NCI-H446 treated with DMSO at 0.1 percent for 48 hours (cell line): ENCODE measurements around the gene CPEB3.
"Not testable (repeated sequence)": the region's sequence is repeated elsewhere in the genome, so short reads cannot be mapped to it uniquely, and the experiment has no call there.

Experiments used
- DNase-seq: peaks from one replicate; lab custom pipeline; 2025; lab: John Stamatoyannopoulos, UW

CPEB3 gene

DNA sequence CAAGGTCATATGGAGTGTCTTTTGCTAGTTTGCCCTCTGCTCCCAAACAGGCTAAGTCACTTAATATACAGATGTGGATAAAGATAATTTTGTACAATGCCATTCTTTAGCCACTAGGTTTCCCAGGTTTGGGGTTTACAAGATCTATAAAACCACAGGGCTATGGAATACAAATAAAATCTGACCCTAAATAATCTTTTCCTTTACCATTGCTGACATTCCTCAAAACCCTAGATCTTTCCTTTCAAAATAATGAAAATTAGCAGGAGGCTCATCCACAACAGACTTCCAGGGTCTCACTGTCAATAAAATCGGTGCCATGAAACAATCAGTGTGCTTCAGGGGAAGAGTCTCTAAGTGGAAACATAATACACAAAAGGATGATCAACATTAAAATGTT is 148.4 kb downstream of the CPEB3 start:
- DNase-seq: no peak

DNA sequence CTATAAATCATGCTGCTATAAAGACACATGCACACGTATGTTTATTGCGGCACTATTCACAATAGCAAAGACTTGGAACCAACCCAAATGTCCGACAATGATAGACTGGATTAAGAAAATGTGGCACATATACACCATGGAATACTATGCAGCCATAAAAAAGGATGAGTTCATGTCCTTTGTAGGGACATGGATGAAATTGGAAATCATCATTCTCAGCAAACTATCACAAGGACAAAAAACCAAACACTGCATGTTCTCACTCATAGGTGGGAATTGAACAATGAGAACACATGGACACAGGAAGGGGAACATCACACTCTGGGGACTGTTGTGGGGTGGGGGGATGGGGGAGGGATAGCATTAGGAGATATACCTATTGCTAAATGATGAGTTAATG is 149.7 kb downstream of the CPEB3 start:
- not testable (repeated sequence) for DNase-seq

DNA sequence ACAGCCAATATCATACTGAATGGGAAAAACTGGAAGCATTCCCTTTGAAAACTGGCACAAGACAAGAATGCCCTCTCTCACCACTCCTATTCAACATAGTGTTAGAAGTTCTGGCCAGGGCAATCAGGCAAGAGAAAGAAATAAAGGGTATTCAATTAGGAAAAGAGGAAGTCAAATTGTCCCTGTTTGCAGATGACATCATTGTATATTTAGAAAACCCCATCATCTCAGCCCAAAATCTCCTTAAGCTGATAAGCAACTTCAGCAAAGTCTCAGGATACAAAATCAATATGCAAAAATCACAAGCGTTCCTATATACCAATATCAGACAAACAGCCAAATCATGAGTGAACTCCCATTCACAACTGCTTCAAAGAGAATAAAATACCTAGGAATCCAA is 156.8 kb downstream of the CPEB3 start:
- not testable (repeated sequence) for DNase-seq

DNA sequence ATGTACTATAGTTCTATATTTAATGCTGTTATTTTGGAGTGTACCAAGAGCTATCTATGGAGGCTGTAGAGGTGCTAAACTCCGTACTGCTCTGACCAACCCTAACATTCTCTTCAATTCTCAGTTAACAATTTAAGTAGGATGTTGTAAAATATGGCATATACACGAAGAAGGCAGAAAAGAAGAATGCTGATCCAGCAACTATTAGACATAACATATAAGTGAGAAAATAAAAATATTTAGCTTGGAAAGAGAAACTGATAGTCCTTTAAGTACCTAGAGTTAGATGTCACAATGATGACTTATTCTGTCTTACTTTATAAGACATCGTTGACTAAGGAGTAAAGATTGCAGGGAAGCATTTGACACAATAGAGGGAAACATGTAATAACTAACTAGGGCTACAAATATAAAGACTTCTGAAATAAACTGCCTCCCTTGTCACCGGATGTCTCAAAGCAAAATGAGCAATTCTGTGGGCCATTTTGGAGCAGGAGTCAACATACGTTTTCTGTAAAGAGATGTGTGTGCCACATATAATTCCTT is 159.5 kb downstream of the CPEB3 start:
- DNase-seq: no peak

DNA sequence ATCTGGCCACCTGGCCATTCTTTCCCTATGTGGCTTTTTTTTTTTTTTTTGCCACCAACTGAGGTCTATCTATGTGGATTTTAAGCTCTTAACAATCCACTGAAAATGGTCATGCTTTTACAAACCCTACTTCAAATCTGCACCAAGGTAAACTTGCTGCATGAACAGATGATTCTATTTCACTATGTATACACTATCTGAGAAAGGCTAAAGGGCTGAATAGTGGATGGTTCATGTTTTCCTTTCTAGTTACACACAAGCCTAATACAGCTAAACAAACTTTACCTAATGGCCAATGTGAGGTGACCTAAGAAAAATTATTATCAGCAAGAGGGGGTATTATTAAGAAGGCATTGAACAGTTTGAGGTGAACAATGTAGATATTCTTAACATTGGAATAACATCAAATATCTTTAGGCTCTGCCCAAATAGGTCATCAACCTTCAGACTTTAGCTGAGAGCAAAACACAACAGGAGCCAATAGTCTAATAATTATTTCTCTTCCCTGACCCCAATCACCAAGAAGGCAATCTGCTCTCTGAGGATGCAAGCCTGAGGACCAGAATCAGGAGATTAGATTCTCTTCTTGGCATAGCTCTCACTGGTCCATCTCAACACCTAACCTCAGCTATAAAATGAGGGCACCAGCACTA is 160.1 kb downstream of the CPEB3 start:
- DNase-seq: no peak

DNA sequence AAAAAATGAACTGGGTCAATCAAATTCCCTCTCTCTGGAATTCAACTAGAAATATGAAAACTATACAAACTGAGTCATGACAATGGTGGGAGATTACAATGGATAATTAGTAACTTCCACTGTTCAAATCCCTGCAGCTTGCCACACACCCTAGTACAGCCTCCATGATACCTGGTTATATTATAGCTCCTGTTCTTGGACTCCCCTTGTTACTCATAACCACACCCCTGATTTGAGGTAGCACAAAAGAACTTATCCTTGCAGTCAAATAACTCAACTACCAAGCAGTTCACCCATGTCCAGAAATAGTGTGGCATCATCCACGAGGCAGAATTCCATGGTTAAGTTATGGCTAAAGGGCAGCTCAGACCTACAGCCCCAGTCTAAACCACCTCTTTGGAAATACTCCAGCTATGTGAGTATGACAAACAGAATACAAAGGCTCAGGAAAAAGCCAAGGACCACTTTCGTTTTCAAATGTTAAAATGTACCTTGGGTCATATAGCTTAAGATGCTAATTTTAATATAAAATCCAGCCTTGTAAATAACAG is 164.7 kb downstream of the CPEB3 start:
- DNase-seq: no peak

DNA sequence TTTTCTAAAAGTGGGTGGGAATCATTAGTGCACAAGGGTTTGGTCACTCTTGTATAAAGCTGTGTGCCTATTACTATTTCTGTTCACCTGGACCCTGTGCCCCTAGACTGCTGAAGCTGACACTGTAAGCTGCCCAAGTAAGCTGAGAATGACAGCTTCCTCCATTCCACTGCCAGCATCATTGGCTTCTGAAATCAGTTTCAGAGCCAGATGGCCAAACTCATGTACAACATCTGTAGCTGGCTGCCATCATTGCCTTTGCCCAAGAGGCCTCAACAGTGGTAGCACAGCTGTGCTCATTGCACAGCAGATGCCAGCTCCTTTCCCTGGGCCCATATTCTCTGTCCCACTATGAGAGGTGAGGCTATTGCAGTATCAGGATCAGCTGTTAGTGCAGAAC is 165.7 kb downstream of the CPEB3 start:
- DNase-seq: peak; percentile 47

DNA sequence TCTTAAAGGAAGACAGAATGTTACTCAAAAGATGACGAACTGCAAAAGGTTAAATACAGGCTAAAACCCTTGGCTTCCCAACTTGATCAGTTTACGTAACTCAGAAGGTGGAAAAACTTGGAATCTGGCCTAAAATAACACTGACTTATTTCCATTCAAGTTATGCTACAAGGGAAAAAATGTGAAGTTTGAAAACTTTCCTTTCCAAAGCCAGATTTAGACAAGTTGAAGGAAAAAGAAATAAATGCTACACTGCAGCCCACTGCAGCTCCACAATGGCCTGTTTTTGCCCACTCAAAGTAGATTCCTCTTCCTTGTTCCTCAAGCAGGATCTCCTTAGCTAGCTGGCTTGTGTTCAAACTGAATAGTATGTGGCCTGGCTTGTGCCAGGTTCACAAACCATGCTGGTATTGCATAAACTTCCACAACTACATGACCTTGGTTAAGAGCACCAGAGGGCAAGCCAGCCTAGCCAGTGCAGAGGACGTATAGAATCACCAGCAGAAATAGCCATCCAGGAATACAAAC is 166.2 kb downstream of the CPEB3 start:
- DNase-seq: peak; percentile 12

DNA sequence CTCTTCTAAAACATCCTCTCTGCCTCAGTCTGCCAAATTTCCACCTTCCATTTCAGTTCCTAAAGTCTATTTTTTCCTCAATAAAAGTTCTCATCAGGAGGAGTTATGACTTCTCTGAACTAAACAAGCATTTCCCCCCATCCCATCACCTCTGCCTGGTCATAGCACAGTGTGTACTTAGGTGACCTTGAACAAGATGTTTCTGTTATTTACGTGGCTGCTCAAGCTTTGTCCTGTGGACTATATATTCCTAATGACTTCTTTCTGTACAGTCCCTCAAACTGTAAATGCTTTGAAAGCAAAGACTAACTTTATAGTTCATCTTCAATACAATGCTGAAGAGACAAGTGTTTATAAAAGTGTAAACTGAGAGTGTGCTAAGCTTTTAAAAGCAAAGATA is 166.9 kb downstream of the CPEB3 start:
- no peak for DNase-seq

DNA sequence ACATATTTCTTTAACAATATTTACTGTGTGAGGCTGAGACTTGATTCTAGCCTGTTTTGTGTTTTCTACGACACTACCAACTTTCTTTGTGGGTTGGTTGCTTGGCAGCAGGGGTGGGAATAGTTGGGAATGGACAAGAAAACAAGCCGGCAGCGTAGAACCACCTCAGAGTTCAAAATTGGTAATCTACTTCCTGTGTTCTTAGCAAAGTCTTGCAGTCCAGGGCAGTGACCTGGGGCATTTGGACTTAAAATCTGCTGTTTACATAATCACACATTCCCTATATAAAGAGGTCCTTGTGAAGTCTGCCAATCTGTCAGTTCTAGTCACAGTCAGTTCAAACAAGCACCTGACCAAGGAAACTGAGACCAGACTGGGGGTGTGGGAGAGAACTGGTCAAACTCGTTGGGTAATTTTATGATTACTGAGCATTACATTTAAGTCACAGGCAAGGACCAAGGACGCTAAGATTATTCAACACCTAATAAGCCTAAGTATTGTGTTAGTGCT is 167.9 kb downstream of the CPEB3 start:
- no peak for DNase-seq

DNA sequence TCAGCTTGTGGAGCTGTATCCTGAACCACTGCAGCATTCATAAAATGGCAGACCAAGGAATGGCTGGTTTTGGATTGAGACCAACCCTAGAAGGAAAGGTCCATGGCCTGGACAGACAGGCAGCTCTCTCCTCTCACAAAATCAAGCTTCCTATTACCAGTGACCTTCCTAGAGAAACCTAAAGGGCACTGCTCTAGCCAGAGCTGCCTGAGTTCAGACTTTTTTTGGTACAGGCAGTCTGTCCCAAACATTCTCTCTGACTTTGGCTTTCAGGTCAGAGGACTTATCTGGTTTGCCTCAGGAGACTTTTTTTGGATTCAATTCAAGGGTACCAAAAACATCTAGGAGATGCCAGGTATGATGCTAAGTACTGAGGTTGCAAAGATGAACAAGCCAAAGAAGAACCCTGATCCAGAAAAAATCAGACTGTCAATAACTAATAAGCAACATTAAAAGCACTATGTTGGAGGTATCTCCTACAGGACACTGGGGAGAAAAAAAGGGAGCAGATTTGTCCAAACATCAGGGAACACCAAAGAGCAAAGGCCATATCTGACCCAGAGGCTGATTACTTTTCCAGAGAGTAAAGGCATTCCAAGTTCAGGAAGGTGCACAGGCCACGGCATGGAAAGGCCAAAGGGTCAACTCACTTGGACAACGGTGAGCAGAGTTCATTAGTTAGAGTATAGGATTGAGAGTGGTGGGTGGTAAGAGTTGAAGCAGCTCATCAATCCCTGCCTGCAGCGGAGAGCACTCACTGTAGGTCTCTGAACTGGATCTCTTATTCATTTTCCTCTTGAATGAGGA is 169.0 kb downstream of the CPEB3 start:
- no peak for DNase-seq

DNA sequence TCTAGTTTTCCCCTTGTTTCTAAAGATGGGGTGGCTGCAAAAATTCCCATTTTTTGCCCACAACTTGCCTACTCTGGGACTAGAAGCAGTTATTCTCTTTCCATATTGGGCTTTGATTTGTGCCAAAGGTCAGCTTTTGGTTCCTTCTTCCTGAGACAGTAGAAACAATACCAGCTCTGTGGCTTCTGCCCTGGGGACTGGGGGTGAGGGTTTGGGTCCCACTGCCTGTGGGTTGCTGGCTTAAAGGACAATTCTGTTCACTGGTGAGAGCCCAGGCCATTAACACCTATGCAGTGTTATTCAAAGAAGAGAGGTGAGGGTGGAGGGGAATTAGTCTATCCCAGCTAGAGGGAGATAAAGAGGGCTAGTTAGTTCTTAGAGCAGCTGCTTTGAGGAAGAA is 171.5 kb downstream of the CPEB3 start:
- no peak for DNase-seq

DNA sequence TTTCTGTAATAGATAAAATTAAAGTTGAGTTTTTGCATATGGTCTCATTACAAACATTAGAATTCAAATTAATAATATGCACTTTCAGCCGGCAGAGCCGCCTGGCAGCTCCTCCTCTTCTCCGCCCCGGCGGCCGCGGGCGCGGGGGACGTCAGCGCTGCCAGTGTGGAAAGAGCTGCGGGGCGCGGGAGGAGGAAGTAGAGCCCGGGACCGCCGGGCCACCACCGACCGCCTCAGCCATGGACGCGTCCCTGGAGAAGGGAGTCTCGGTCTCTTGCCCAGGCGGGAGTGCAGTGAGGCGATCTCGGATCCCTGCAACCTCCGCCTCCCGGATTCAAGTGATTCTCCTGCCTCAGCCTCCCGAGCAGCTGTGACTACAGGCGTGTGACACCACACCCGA is 176.0 kb downstream of the CPEB3 start:
- DNase-seq: not testable (repeated sequence)

DNA sequence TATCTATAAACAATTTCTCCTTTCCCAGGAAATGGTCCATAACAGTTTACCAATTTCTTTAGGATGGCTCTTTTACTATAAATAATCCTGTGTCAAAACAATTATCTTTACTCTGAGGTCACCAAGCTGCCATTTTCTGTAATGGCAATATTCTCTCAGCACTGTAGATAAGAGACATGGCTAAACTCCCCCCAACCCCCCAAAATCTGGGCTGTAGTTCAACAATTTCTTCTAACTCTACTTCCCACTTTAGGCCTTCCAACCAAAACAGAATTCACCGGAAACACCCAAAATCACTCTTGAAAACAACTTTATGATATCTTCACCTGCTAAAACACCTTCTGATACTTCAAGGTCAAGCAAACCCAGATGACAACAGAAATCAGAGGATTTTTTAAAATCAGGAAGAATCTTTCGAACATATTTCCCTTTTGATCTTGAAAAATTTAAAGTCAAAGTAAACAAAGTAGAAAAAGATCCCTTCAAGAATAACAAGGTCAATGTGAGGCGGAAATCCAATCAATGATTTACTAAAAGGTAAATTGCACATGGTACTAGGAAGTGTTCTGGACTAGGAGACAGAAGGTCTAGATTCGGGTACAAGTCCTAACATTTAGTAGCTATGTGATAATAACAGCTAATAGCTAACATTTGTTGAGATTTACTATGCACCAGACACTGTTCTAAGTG is 176.8 kb downstream of the CPEB3 start:
- DNase-seq: no peak

DNA sequence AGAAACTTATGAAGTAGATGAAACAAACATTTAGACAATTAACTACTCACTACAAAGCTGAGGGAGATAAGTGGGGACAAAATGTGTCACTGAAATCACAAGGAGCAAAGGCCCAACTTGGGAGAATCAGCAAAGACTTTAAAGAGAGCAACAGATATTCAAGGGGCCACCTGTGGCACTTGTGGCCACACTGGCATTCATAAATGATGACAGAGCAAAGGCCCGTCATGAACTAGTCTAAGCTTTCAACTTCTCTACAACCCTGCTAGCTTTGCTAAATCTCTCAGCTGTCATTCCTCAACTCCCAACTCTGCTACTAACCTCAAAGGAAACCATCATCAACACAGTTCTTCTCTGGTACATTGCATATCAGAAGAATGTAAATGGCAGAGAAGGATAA is 178.4 kb downstream of the CPEB3 start:
- DNase-seq: no peak

DNA sequence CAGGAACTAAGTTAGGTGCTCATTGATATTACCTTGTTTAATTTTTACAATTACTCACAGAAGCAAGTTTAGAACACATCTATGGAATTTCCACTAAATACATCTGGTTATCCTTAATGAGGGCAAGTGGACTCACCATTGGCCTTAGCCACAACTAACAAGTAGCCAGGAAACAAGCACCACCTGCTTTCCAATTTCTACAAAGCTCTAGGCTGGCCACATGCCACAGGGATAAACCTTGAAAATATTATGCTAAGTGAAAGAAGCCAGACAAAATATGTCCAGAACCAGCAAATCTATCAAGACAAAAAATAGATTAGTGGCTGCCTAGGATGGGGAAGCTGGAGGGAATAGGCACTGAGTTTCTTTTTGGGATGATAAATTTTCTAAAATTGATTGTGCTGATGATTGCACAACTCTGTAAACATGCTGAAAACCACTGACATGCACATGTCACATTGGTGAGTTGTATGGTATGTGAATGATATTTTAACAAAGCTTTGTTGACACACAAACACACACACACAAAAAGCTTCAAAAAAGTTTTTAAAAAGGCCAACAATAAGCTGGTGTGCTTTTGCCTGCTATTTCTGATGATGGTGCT is 179.4 kb downstream of the CPEB3 start:
- DNase-seq: no peak

DNA sequence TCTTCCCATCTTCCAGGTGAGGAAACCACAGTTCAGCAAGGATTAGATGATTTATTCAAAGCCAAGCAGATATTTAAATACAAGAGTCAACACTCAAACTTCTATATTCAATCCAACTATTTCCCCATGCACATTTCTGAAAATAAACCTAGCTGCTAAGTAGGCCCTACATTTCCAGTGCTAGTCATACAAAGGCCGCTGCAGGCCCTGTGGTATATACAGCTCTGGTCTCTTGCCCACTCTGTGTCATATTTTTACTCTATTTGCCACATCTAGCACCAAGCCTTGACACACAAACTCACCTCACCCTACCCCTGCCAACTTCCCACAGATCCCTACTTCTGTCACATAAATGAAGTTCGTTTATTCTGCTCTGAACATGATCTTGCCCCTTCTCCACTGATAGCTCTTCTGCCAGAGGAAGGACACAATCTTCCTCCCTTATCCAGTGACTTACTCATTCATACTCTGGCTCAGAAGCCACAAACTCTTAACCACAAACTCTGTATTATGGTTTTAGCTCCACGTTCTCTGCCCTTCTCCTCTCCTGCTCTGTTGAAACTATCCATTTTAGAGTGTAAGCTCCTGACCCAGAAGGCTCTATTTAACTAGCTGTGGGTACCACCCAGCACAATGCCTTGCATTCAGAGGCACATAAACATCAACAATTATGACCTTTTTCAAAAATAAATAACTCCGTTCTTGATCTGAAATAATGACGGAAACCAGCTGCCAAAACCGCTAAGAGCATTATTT is 180.7 kb downstream of the CPEB3 start:
- DNase-seq: no peak

DNA sequence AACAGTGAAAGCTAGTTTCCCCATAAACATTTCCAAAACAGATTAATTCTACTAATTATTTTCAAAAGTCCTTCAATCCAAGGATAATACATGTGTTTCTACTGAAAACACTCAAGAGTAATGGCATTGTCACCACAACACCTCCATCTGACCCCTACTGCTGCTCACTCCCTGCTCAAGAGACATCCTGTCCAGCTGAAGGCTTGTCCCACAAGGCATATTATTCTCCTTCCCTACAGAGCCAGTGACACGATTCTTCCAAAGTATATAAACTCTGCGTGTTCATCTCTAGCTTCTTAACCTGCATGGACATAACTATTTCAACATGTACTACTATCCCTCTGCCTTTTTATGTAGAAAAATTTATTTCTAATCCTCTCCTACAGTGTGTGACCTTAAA is 182.1 kb downstream of the CPEB3 start:
- DNase-seq: no peak

DNA sequence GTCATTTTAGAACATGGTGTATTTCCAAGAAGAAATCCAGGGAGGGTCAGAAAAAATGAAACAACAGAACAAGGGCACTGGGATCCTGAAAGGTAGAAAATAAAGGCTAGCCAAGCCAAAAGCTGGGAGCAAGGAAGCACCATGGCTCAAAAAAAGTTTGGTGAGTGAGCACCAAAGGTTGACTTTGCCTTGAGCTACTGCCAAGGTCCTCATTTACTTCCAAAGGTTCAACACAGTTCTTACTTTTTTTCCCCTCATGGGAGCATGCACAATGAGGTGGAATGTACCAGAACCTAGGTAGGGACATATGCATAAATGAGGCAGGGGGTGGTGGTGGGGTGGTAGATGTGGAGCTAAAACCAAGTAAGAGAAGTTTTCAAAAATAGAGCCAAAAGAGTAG is 182.8 kb downstream of the CPEB3 start:
- DNase-seq: no peak

DNA sequence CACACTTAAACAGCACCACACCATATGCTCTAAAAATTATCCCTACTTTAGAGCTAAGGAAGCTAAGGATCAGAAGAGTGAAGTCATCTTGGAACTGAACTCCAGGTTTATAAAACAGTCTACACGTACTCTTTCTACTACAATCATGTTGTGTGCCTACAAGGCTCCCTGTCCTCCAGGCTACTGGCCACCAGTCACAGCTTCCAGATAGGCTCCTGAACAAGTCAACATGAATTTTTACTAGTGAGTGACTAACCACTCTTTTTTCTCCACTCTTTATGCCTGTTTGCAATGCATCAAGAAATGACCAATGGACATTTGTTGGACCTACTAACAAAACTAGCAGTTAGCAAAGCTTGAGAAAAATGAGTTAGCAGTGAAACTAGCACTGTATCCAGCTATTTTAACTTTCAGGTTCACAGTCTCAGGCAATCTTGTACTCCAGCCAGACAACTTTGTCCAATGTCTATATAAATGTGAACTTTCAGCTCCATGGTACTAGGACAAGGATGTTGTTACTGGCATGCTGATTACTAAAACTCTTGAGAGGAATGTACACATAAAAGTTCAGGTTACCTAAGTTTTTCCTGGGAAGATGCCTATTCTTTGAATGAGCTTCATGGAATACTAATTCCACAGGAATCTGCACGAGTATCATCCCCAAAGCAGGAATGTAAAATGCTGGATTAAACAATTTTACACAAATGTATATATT is 187.3 kb downstream of the CPEB3 start:
- DNase-seq: no peak
